Psoas muscle (tissue), 8 donors: Measurements from ENCODE around the gene SH2D3A. TPM values are rescaled to one million over a fixed set of nuclear protein-coding genes. Genes with fewer than 3 reads are reported as not detected.

Experiments used
- ATAC-seq, 4 donors: fragments of 200-7000 bp; cut with Tn5 transposase; one replicate each; pipeline ENCODE4 v1.9.1; 2020; ENCODE audit warnings: moderate library complexity in 3 of 4, mild to moderate bottlenecking in 2 of 4
- DNase-seq, 2 donors: peaks; one replicate each; pipeline ENCODE4 v3.0.0-alpha.2; 2020
- H3K27ac ChIP-seq: fragments of 200-600 bp; one replicate; pipeline ENCODE4 v1.8.0; 2022
- H3K27me3 ChIP-seq, 3 donors: fragments of 200-600 bp in 1 of 3; one replicate each; pipeline versions ENCODE4 v1.6.1 to v1.8.0; 2013 to 2022; ENCODE audit warnings: low read length in 2 of 3, mild to moderate bottlenecking in 2 of 3, moderate library complexity in 1 of 3; ENCODE audit not compliant: insufficient read depth in 3 of 3
- H3K36me3 ChIP-seq, 2 donors: fragments of 200-600 bp in 1 of 2; one replicate each; pipeline versions ENCODE4 v1.6.1 to v1.8.0; 2013 to 2022; ENCODE audit warnings: low read depth in 1 of 2, mild to moderate bottlenecking in 1 of 2, moderate library complexity in 1 of 2; ENCODE audit not compliant: insufficient read depth in 1 of 2
- H3K4me1 ChIP-seq: fragments of 200-600 bp; one replicate; pipeline ENCODE4 v1.8.0; 2022
- H3K4me3 ChIP-seq: fragments of 200-600 bp; one replicate; pipeline ENCODE4 v1.8.0; 2022; ENCODE audit warnings: mild to moderate bottlenecking
- H3K9me3 ChIP-seq: fragments of 200-600 bp; one replicate; pipeline ENCODE4 v1.8.0; 2022
- WGBS, 3 donors: extraction: QIAGEN DNeasy Blood & Tissue Kit; methylation state at CpG; one replicate each; pipeline versions ENCODE4 v1.1.6 to v1.1.7; 2013; 5-methylcytosine and 5-hydroxymethylcytosine counted together
- intact Hi-C, 2 donors: fragments of 100-400 bp; cut with DNase I; formaldehyde crosslinking; loops; one replicate each; pipeline versions ENCODE4 v1.11.0 to v1.14.2; 2022
- polyA plus RNA-seq, 3 donors: library from polyadenylated mRNA; stranded (reverse); fragments of 200-250 nt; gene quantifications; one replicate each; pipeline ENCODE4 v1.2.3, GENCODE V29; 2013
- total RNA-seq, 4 donors: library from RNA; stranded (reverse); fragmentation: NEBNext Ultra II Directional in 2 of 4; extraction: Animal tissue kit (Norgen Biotek cat#: 25700) in 2 of 4; gene quantifications; one replicate each; pipeline versions ENCODE4 v1.2.1 to v1.2.4, GENCODE V29; 2021 to 2023
- TF ChIP-seq, protein P1 (sequence below): fragments of 200-600 bp; IDR thresholded peaks from one replicate; pipeline ENCODE4 v1.8.0; 2022; ENCODE audit warnings: antibody characterized with exemption
- donor health status: healthy with polysubstance abuse.
- donor health status: DM: no; HTN: no; CAD: no; lungs with moderate emphysema.
- donor health status: Bipolar disorder and iron deficiency.
- donor health status: healthy.
- donor health status: DM: yes; HTN: yes; CAD: no.
- donor health status: DM: no; HTN: no; CAD: no.
- donor health status: DM: no; HTN: no; CAD: no.
- donor health status: DM: yes; HTN: yes; CAD: no.

Gene SH2D3A
- total and polyA plus RNA-seq, 7 donors, result 0.07 to 0.17 (median 0.12) TPM; not detected in 3

DNA sequence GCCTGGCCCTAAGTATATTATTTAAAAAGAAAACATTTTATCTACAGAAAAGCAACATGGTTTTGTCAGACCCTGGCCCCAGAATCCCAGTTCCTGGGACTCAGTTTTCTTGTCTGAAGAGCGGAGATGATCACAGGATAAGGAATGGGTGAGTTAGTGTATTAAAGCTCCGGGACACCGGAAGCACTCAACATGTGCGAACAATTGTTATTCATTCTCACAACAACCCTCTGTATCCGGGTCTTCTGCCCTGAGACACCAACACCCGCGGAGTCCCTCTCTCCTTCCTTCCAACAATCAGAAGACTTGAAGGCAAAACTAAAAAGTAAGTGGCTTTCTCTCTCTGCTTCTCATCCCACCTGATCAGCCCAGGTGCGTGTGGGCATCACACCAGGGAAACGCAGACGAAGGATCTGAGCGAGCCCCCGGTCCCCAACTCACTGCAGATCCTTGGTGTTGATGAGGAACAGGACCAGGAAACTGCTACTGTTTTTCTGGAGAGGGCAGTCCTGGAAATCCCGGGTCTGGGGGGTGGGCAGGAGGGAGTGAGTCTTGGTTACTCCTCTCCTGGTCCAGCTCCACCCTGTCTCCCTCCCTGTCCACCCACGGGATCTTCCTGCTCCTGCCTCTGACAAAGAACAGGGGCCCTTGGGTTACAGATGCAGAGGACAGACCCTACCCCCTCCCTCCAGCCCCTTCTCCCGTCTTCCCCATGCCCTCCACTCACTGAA, 31.9 kb downstream of the SH2D3A start:
- no peak overlapping the region for H3K27ac ChIP-seq
- H3K27me3 ChIP-seq, result no peaks in the 10 kb centered on the region
- intact Hi-C loops, result loop anchor here in 1 of 2 donors (5.0 kb wide), 2 partner anchors 203 to 218 kb away; partner anchors contain the start of gene TNFSF9
- ATAC-seq (no peak), DNase-seq (peak in 1 of 2 donors; percentile 11)
- peaks cover 0 to 38% of the 10 kb centered on the region in 2 donors for H3K36me3 ChIP-seq
- peaks cover 17% of the 10 kb centered on the region for H3K4me1 ChIP-seq
- H3K9me3 ChIP-seq, result no peaks in the 10 kb centered on the region
- TF ChIP-seq, protein P1, sequence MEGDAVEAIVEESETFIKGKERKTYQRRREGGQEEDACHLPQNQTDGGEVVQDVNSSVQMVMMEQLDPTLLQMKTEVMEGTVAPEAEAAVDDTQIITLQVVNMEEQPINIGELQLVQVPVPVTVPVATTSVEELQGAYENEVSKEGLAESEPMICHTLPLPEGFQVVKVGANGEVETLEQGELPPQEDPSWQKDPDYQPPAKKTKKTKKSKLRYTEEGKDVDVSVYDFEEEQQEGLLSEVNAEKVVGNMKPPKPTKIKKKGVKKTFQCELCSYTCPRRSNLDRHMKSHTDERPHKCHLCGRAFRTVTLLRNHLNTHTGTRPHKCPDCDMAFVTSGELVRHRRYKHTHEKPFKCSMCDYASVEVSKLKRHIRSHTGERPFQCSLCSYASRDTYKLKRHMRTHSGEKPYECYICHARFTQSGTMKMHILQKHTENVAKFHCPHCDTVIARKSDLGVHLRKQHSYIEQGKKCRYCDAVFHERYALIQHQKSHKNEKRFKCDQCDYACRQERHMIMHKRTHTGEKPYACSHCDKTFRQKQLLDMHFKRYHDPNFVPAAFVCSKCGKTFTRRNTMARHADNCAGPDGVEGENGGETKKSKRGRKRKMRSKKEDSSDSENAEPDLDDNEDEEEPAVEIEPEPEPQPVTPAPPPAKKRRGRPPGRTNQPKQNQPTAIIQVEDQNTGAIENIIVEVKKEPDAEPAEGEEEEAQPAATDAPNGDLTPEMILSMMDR, result no peak
- H3K4me3 ChIP-seq, result no peak overlapping the region
- 70 to 76% (median 71%) methylated on average over 15 of the region's 15 CpGs for WGBS, 3 donors

DNA sequence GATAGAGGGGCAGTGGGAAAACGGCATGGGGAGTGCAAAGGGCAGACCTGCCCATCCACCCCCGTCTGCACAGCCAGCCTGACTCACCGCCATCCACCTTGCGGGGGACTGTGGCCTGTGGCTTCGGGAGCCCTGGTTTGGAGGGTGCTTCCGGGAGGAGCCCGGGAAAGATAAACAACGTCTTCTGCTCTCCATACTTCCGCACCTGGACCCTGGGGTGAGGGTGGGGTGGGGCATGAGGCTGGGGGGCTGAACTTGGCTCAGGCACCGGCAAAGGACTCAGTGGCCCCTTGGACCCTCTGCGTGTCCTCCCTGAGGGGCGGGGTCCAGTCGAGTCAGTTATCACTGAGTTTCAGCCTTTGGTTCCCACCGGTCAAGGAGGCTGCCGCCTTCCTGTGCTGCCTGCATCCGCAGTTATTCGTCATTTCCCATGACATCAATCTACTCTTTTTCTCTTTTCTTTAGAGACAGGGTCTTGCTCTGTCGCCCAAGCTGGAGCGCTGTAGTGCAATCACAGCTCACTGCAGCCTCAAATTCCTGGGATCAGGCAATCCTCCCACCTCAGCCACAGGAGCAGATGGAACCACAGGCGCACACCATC, 33.0 kb downstream of the SH2D3A start:
- no peaks in the 10 kb centered on the region for H3K27me3 ChIP-seq
- peaks cover 0 to 44% of the 10 kb centered on the region in 2 donors for H3K36me3 ChIP-seq
- TF ChIP-seq, protein P1, result no peak
- no peaks in the 10 kb centered on the region for H3K9me3 ChIP-seq
- ATAC-seq (no peak), DNase-seq (peak in 1 of 2 donors; percentile 44)
- 80 to 90% (median 81%) methylated on average over 20 of the region's 20 CpGs for WGBS, 3 donors
- H3K4me3 ChIP-seq, result no peak overlapping the region
- no peak overlapping the region for H3K27ac ChIP-seq
- H3K4me1 ChIP-seq, result peaks cover 17% of the 10 kb centered on the region
- intact Hi-C loops, result loop anchor here in 1 of 2 donors (5.0 kb wide), 1 partner anchor 33 kb away; the partner anchor contains the start of gene SH2D3A

DNA sequence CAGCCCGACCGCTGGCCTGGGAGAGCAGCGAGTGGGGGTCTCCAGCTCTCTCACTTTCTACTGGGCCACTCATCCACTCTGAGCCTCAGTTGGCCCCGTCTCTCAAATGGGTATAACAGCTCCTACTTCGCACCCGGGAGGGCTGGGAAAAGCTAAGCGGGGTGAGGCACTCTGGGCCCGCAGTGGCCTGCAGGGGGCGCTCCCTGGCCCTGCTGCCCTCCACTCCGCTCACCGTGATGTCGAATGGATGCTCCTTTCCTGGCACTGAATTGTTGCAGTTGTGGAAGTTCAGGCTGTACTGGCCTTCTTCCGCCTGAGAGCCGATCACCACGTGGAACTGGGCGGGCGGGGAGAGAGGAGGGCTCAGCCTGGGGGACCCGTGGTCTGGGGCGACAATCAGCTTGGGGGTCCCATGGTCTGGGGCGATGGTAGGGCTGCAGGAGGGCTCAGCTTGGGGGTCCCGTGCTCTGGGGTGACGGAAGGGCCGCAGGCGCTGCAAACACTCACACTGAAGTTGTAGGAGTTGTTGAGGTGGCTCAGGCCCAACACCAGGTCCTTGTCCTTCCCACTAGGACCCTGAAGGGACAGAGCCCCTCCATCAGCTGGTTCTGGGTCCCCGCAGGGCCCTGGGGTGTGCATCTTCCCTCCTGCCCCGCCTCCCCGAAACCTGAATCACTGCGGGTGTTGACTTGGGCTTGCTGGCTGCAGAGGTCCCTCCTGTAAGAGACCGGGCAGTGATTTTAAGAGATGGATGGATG, 33.7 kb downstream of the SH2D3A start:
- Histone ChIP-seq H3K27ac (no peak overlapping the region), H3K4me1 (peaks cover 10% of the 10 kb centered on the region), H3K27me3 (no peaks in the 10 kb centered on the region), H3K4me3 (no peak overlapping the region), H3K36me3 (peaks cover 0 to 44% of the 10 kb centered on the region in 2 donors), H3K9me3 (no peaks in the 10 kb centered on the region)
- TF ChIP-seq, protein P1, result peak; percentile 11
- ATAC-seq, result no peak
- intact Hi-C loops, result loop anchor here in 1 of 2 donors (5.0 kb wide), 1 partner anchor 34 kb away; the partner anchor contains the start of gene SH2D3A
- WGBS, 3 donors, result 86 to 93% (median 91%) methylated on average over 27 to 29 of the region's 29 CpGs
- peak in 1 of 2 donors; percentile 54 for DNase-seq

DNA sequence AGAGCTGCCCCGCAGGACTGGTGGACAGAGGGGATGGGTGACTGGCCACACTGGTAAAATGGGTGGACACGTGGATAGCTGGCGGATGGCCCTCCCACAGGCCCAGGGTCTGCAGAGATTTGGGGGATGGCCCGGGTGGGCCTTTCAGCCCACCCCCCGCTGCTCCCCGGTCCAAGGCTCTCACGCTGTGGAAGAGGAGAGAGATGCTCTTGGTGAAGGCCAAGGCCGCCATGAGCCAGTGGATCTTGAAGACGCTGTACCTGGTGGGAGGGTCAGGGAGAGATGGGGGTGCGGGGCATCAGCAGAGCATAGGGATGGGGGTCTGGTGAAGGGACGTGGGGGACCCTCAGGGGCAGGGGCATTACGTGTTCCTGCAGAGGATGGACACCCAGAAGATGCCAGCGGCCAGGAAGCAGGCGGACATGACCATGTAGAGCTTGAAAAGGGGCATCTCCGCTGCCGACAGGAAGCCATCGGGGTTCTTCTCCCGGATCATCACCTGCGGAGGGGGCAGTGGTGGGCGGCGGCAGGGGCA, 34.4 kb downstream of the SH2D3A start:
- WGBS, 3 donors, result 87 to 89% (median 89%) methylated on average over 15 to 21 of the region's 21 CpGs
- peaks cover 5% of the 10 kb centered on the region for H3K4me1 ChIP-seq
- TF ChIP-seq, protein P1, result no peak
- no peak for ATAC-seq
- no peaks in the 10 kb centered on the region for H3K9me3 ChIP-seq
- no peak overlapping the region for H3K4me3 ChIP-seq
- H3K27ac ChIP-seq, result no peak overlapping the region
- DNase-seq, result peak in 1 of 2 donors; percentile 45
- intact Hi-C loops, result loop anchor here in 1 of 2 donors (5.0 kb wide), 1 partner anchor 34 kb away; the partner anchor contains the start of gene SH2D3A
- no peaks in the 10 kb centered on the region for H3K27me3 ChIP-seq
- peaks cover 0 to 44% of the 10 kb centered on the region in 2 donors for H3K36me3 ChIP-seq
